Stimulated activated effector memory CD8-positive, alpha-beta T cell treated with anti-CD3 and anti-CD28 coated beads, Interleukin-12 subunit alpha, Interleukin-12 subunit beta, amount 100 ng/mL, for 72 hours (primary cell): Measurements from ENCODE around the gene CASP14.
A peak's percentile ranks its signal among the peaks of the same experiment; 100 is the strongest.
"Not testable (repeated sequence)": the region's sequence is repeated elsewhere in the genome, so short reads cannot be mapped to it uniquely, and the experiment has no call there.

Source experiments
- ATAC-seq: fragments of 150-1000 bp; cut with Tn5 transposase; 2 replicates; pipeline ENCODE4 v1.10.0; 2021
- DNase-seq, 2 donors: peaks; one replicate each; pipeline ENCODE4 v3.0.0; 2021 to 2022; ENCODE audit warnings: low spot score in 2 of 2
- H3K27ac Mint-ChIP-seq: one replicate; pipeline ENCODE4 v1.8.0; 2022; ENCODE audit warnings: mild to moderate bottlenecking, mixed read lengths
- H3K36me3 Mint-ChIP-seq: one replicate; pipeline ENCODE4 v1.8.0; 2022; ENCODE audit warnings: mild to moderate bottlenecking, mixed read lengths
- H3K4me1 Mint-ChIP-seq: one replicate; pipeline ENCODE4 v1.8.0; 2022; ENCODE audit warnings: mixed read lengths
- H3K4me3 Mint-ChIP-seq: one replicate; pipeline ENCODE4 v1.8.0; 2022; ENCODE audit warnings: mild to moderate bottlenecking, mixed read lengths
- H3K9me3 Mint-ChIP-seq: one replicate; pipeline ENCODE4 v1.8.0; 2022; ENCODE audit warnings: mixed read lengths

CASP14 gene

GRCh38 chr19:15097980-15098379, 48.7 kb downstream of the CASP14 start:
- H3K27ac Mint-ChIP-seq, H3K4me3 Mint-ChIP-seq, ATAC-seq, H3K9me3 Mint-ChIP-seq, H3K36me3 Mint-ChIP-seq, H3K4me1 Mint-ChIP-seq, DNase-seq: not testable (repeated sequence)

DNA sequence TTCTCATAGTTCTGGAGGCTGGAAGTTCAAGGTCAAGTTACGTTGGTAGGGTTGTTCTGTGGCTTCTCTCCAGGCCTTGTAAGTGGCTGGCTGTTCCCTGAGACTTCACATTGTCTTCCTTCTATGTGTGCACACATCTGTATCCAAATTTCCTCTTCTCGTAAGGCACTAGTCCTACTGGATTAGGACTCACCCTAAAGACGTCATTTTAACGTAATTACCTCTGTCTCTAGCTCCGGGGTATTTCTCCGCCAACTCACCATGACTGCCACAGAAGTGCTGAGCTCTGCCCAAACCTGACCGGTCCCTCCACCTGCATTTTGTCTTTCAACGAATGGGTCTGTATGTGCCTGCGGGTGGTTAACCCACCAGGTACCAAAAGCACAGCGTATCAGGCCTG, 49.2 kb downstream of the CASP14 start:
- no peak for DNase-seq
- no peak overlapping the region for H3K27ac Mint-ChIP-seq
- no peaks in the 10 kb centered on the region for H3K4me1 Mint-ChIP-seq
- H3K36me3 Mint-ChIP-seq = no peaks in the 10 kb centered on the region
- no peak overlapping the region for H3K4me3 Mint-ChIP-seq
- H3K9me3 Mint-ChIP-seq = peaks cover 2% of the 10 kb centered on the region
- no peak for ATAC-seq

DNA sequence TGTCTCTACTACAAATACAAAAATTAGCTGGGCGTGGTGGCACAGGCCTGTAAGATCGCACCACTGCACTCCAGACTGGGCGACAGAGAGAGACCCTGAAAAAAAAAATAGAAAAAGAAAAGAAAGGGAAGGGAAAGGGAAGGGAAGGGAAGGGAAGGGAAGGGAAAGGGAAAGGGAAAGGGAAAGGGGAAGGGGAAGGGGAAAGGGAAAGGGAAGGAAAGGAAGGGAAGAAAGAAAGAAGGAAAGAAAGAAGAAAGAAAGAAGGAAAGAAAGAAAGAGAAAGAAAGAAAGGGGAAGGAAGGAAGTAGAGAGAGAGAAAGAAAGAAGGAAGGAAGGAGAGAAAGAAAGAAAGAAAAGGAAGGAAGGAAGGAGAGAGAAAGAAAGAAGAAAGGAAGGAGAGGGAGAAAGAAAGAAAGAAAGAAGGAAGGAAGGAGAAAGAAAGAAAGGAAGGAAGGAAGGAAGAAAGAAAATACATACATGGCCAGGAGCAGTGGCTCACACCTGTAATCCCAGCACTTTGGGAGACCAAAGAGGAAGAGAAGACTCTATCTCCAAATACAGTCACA, 49.8 kb downstream of the CASP14 start:
- Mint-ChIP-seq H3K36me3 (no peaks in the 10 kb centered on the region), H3K9me3 (peaks cover 5% of the 10 kb centered on the region), H3K4me1 (no peaks in the 10 kb centered on the region), H3K4me3 (no peak overlapping the region), H3K27ac (no peak overlapping the region)
- DNase-seq = no peak
- no peak for ATAC-seq

DNA sequence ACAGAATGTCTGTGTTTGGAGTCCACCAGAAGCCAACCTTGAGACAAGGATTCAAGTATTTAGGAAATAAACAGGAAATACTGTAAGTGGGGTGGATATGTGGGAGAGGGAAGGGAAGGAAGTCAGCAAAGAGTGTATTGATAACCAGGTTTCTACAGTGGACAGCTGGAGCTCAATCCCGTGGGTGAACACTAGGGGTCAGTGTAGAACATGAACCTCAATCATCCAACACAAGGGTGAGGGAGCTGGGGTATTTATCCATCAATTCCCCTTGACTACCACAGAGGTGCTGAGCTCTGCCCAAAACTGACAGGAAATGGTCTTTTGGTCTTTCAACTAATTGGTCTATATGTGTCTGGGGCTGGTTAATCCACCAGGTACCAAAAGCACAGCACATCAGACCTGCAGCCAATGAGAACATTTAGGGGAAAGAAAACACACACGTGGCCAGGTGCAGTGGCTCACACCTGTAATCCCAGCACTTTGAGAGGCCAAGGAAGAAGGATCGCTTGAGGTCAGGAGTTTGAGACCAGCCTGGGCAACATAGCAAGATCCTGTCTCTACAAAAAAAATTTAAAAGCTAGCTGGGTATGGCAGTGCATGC, 52.3 kb downstream of the CASP14 start:
- Mint-ChIP-seq H3K9me3 (peaks cover 10% of the 10 kb centered on the region), H3K4me3 (no peak overlapping the region), H3K36me3 (no peaks in the 10 kb centered on the region), H3K27ac (no peak overlapping the region), H3K4me1 (peaks cover 2% of the 10 kb centered on the region)
- peak; percentile 54 to 70 for DNase-seq
- ATAC-seq = peak; percentile 66

DNA sequence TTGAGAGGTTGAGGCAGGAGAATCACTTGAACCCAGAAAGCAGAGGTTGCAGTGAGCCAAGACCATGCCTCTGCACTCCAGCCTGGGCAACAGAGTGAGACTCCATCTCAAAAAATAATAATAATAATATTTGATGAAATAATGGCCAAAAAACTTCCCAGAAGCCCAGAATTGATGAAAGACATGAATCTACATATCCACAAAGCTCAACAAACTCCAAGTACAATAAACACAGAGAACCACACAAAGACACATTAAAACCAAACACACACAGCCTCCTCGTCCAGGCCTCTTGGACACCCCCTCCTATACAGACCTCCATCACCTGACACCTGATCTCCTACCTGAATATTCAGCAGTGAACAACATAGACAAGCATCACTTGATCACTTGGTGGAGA, 54.7 kb downstream of the CASP14 start:
- H3K9me3 Mint-ChIP-seq = peaks cover 10% of the 10 kb centered on the region
- H3K4me3 Mint-ChIP-seq = no peak overlapping the region
- DNase-seq (no peak), ATAC-seq (no peak)
- H3K27ac Mint-ChIP-seq = no peak overlapping the region
- H3K36me3 Mint-ChIP-seq = no peaks in the 10 kb centered on the region
- peaks cover 17% of the 10 kb centered on the region for H3K4me1 Mint-ChIP-seq

- ATAC-seq (no peak), DNase-seq (no peak)
- Mint-ChIP-seq H3K4me3 (no peak overlapping the region), H3K36me3 (no peaks in the 10 kb centered on the region), H3K9me3 (peaks cover 10% of the 10 kb centered on the region), H3K27ac (no peak overlapping the region), H3K4me1 (peaks cover 17% of the 10 kb centered on the region)
Observed at GRCh38 chr19:15104411-15104810, 55.1 kb downstream of the CASP14 start.

DNA sequence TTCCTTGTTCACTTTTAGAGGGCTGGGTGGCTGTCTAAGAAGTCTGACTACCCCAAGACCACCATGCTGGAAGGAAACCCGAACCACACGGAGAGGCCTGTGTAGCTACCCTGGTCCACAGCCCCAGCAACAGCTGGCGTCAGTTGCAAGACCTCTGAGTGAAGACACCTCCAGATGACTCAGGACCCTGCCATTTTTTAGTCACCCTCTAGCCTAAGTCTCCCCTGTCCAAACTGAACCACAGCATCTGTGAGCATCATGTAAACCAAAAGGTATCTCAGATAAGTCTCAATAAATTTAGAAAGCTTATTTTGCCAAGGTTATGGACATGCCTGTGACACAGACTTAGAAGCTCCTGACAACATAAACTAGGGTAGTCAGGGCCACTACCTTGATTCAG, 55.8 kb downstream of the CASP14 start:
- H3K9me3 Mint-ChIP-seq = peaks cover 10% of the 10 kb centered on the region
- no peaks in the 10 kb centered on the region for H3K36me3 Mint-ChIP-seq
- no peak for DNase-seq

DNA sequence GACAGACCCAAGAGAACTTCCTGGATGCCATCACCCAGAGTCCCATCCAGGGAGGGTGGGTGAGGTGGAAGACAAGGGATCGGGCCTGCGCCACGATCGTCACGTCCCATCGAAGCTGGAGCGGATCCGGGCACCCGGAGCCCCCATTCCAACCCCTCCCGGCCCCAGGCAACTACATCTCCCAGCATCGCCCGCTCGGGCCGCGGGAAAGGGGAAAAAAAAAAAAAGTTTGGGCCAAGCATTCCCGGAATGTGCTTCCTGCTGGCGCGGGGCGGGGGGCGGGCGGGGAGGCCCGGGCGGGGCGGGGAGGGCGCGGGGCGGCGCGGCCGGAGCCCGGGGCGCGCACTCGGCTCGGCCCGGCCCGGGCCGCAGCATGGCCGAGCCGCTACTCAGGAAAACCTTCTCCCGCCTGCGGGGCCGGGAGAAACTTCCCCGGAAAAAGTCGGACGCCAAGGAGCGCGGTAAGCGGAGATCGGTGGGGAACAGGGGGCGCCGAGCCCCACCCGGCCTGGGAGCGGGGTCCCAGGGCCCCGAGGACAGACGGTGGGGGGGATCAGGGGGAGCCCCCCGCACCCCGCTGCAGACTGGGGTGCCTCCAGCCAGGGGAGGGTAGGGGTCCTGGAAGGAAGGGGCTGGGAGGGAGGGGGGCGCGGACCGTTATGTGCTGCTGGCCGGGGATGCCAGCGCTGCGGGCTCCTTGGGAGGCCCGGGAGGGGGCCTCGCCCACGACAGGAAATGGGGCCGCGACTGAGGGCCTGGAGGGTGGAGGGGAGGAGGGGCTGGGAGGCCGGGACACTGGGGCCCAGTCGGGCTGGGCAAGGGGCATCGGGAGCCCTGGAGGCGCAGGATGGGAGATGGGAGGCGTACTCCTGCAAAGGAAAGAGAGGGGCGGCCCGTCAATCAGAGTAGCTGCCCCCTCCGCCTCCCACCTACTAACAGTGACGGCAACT, 58.1 kb downstream of the CASP14 start, which contains the start of gene SYDE1:
Gene SYDE1, plus strand, starts transcription at position 341 of the 950 bp plus-strand sequence. Its CDS starts 33 bp downstream, at position 374.
- no peak for DNase-seq
- Mint-ChIP-seq H3K4me1 (peaks cover 17% of the 10 kb centered on the region), H3K27ac (peak within 1 kb of the TSS; percentile 12), H3K9me3 (peaks cover 10% of the 10 kb centered on the region), H3K4me3 (peak within 1 kb of the TSS; percentile 36), H3K36me3 (no peaks in the 10 kb centered on the region)
- peak; percentile 63 for ATAC-seq

More for the DNA sequence above, 55.8 kb downstream of the CASP14 start:
- H3K27ac Mint-ChIP-seq = no peak overlapping the region
- no peak overlapping the region for H3K4me3 Mint-ChIP-seq
- H3K4me1 Mint-ChIP-seq = peaks cover 17% of the 10 kb centered on the region
- no peak for ATAC-seq
